Neuronal stem cell (in vitro differentiated cells): Measurements from ENCODE around the gene DDX1.

Experiments used
- DNase-seq: peaks from one replicate; pipeline ENCODE4 v3.0.0-alpha.2; 2013; ENCODE audit warnings: low spot score
- H2AFZ ChIP-seq: one replicate; pipeline ENCODE4 v1.6.1; 2013; ENCODE audit warnings: mild to moderate bottlenecking, low read length, inconsistent platforms
- H2AK5ac ChIP-seq: 2 replicates; pipeline ENCODE4 v1.6.1; 2013; ENCODE audit warnings: low read depth, mild to moderate bottlenecking, inconsistent platforms, low read length, moderate library complexity, mixed read lengths
- H2BK120ac ChIP-seq: 2 replicates; pipeline ENCODE4 v1.6.1; 2013; ENCODE audit warnings: low read depth, mild to moderate bottlenecking, inconsistent platforms, low read length, moderate library complexity, mixed read lengths
- H2BK12ac ChIP-seq: one replicate; pipeline ENCODE4 v1.6.1; 2013; ENCODE audit warnings: low read length, inconsistent platforms
- H2BK15ac ChIP-seq: 2 replicates; pipeline ENCODE4 v1.6.1; 2013; ENCODE audit warnings: mild to moderate bottlenecking, low read length, inconsistent platforms, mixed read lengths
- H2BK5ac ChIP-seq: one replicate; pipeline ENCODE4 v1.6.1; 2013; ENCODE audit warnings: inconsistent platforms, mild to moderate bottlenecking, low read length, moderate library complexity
- H3K14ac ChIP-seq: one replicate; pipeline ENCODE4 v1.6.1; 2013; ENCODE audit warnings: low read length, inconsistent platforms
- H3K18ac ChIP-seq: 2 replicates; pipeline ENCODE4 v1.6.1; 2013; ENCODE audit warnings: low read length, inconsistent platforms
- H3K23ac ChIP-seq: 2 replicates; pipeline ENCODE4 v1.6.1; 2013; ENCODE audit warnings: low read depth, mild to moderate bottlenecking, mixed read lengths, low read length, inconsistent platforms; ENCODE audit not compliant: poor library complexity
- H3K27ac ChIP-seq: replicated peaks from 3 replicates; pipeline ENCODE4 v1.5.1; 2013; ENCODE audit warnings: low read length, inconsistent platforms
- H3K27me3 ChIP-seq, 3 experiments: 2 replicates each; pipeline ENCODE4 v1.6.1; 2013; ENCODE audit warnings: low read length in 3 of 3, mild to moderate bottlenecking in 2 of 3, inconsistent platforms in 1 of 3, low read depth in 1 of 3, mixed read lengths in 1 of 3, moderate library complexity in 1 of 3; ENCODE audit not compliant: control insufficient read depth in 3 of 3, insufficient read depth in 3 of 3
- H3K36me3 ChIP-seq, 2 donors: replicated peaks in 1 of 2; 2 replicates each; pipeline ENCODE4 v1.6.1; 2013; ENCODE audit warnings: low read length in 2 of 2; ENCODE audit not compliant: control insufficient read depth in 2 of 2, insufficient read depth in 2 of 2
- H3K4ac ChIP-seq: 2 replicates; pipeline ENCODE4 v1.6.1; 2013; ENCODE audit warnings: inconsistent platforms, mild to moderate bottlenecking, low read length, moderate library complexity
- H3K4me1 ChIP-seq, 2 donors: 1 replicate in 1 of 2; 2 replicates in 1 of 2; pipeline ENCODE4 v1.6.1; 2013; ENCODE audit warnings: low read length in 2 of 2, low read depth in 1 of 2; ENCODE audit not compliant: control insufficient read depth in 2 of 2, insufficient read depth in 1 of 2
- H3K4me2 ChIP-seq: one replicate; pipeline ENCODE4 v1.6.1; 2013; ENCODE audit warnings: mild to moderate bottlenecking, low read length, inconsistent platforms; ENCODE audit not compliant: insufficient read depth, poor library complexity, severe bottlenecking
- H3K4me3 ChIP-seq, 2 donors: 2 replicates each; pipeline ENCODE4 v1.5.1; 2013; ENCODE audit warnings: low read length in 2 of 2, mild to moderate bottlenecking in 2 of 2, inconsistent platforms in 1 of 2, moderate library complexity in 1 of 2
- H3K79me1 ChIP-seq: one replicate; pipeline ENCODE4 v1.6.1; 2013; ENCODE audit warnings: low read depth, mild to moderate bottlenecking, inconsistent platforms, low read length, moderate library complexity
- H3K9ac ChIP-seq: one replicate; pipeline ENCODE4 v1.6.1; 2013; ENCODE audit warnings: mild to moderate bottlenecking, low read depth, low read length, inconsistent platforms; ENCODE audit not compliant: poor library complexity
- H3K9me3 ChIP-seq, 2 donors: replicated peaks in 1 of 2; 2 replicates each; pipeline versions ENCODE3 to v1.6.1; 2013; ENCODE audit warnings: low read length in 2 of 2, mild to moderate bottlenecking in 2 of 2, inconsistent platforms in 1 of 2, low read depth in 1 of 2, mixed read lengths in 1 of 2, moderate library complexity in 1 of 2; ENCODE audit not compliant: control insufficient read depth in 2 of 2, insufficient read depth in 1 of 2
- H4K8ac ChIP-seq: one replicate; pipeline ENCODE4 v1.6.1; 2013; ENCODE audit warnings: low read depth, mild to moderate bottlenecking, inconsistent platforms, low read length, moderate library complexity
- H4K91ac ChIP-seq: one replicate; pipeline ENCODE4 v1.6.1; 2013; ENCODE audit warnings: low read length, low read depth, mild to moderate bottlenecking, inconsistent platforms; ENCODE audit not compliant: poor library complexity
- WGBS, 2 donors: extraction: QIAGEN DNeasy Blood & Tissue Kit; methylation state at CpG; one replicate each; pipeline ENCODE4 v1.1.7; 2013; ENCODE audit warnings: missing lambda C conversion rate in 2 of 2, mixed read lengths in 1 of 2; ENCODE audit not compliant: insufficient read length in 2 of 2, insufficient replicate concordance in 1 of 2; ENCODE audit errors: extremely low coverage in 2 of 2; 5-methylcytosine and 5-hydroxymethylcytosine counted together

DDX1 gene

DNA sequence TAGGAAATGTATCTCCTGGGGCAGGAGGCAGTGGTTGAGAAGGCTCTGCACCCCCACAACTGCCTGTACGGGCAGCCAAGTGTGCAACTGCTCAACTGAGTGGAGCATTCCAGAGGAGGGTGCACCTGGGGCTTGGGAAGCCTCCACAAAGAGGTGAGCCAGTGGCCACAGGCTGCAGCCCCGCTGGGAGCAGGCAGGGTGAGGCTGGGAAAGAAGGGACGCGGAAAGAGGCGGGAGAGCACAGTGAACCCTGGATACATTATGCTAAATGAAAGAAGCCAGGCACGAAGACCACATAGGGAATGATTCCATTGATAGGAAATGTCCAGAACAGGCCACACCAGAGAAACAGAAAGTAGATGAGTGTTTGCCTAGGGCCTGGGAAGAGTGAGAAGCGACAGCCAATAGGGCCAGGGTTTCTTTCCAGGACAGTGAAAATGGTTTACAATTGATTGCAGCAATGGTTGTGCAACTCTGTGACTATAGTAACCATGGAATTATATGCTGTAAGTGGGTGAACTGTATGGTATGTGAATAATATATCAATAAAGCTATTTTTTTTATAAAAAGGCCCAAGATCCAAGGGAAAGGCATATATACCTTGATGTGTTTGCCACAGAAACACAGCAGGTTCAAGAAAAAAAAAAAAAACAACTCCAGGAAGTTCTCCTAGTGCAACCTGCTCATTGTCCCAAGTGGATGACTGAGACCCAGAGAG is 82.4 kb downstream of the DDX1 start:
- no peak overlapping the region for H2AK5ac ChIP-seq
- no peaks in the 10 kb centered on the region for H3K79me1 ChIP-seq
- no peaks in the 10 kb centered on the region for H3K27me3 ChIP-seq
- H3K18ac ChIP-seq = peak overlapping the region; percentile 69
- peaks cover 0 to 3% of the 10 kb centered on the region in 2 donors for H3K9me3 ChIP-seq
- no peak overlapping the region for H3K27ac ChIP-seq
- peak overlapping the region; percentile 32 for H2AFZ ChIP-seq
- no peak for DNase-seq
- no peak overlapping the region for H3K4me3 ChIP-seq
- no peak overlapping the region for H2BK120ac ChIP-seq
- H2BK15ac ChIP-seq = no peak overlapping the region
- peaks cover under 1 to 17% of the 10 kb centered on the region in 2 donors for H3K4me1 ChIP-seq
- no peak overlapping the region for H3K9ac ChIP-seq
- no CpG with 5 or more reads among the region's 7 CpGs for WGBS, 2 donors
- no peak overlapping the region for H4K91ac ChIP-seq
- H4K8ac ChIP-seq = no peak overlapping the region
- no peak overlapping the region for H3K23ac ChIP-seq
- H2BK5ac ChIP-seq = no peak overlapping the region
- H3K36me3 ChIP-seq = no peaks in the 10 kb centered on the region
- no peak overlapping the region for H3K14ac ChIP-seq
- H3K4ac ChIP-seq = no peak overlapping the region
- H3K4me2 ChIP-seq = no peak overlapping the region
- H2BK12ac ChIP-seq = no peak overlapping the region

DNA sequence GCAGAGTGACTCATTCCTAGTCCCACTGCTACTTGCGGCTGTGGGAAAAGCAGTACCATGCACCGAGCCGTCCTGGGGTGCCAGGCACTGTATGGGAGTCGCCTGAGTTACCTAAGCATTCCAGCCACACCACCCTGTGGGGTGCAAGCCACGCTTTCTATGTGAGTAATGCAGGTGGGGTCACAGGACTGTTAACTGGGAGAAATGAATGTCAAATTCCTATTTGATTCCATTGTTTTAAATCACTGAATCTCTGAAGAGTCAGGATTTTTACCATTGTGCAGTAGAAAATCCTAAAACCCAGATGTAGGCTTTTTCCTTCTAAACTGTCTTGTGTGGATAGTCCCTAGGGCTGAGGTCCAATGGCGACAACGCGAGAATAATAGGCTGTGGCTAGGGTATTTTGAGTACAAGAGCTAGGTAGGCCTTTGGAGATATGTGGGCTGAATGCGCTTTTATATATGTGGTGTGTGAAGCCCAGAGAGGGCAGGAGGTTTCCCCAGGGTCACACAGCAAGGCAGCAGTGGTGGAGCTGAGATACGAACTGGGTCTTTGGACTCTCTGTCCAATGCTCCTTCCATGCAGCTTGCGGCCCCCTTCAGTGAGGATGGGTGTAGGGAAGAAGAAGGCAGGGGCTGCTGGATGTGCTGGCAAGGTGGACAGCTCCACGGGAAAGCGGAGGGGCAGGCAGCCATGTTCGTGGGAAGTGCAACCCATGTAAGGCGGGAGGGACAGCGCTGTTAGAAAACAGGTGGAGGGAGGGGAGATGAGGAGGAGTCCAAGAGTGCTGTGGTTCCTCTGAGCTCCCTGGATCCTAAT is 83.2 kb downstream of the DDX1 start:
- no CpG with 5 or more reads among the region's 16 CpGs for WGBS, 2 donors
- Histone ChIP-seq H3K23ac (no peak overlapping the region), H3K4me3 (no peak overlapping the region), H2BK5ac (no peak overlapping the region), H3K9me3 (peaks cover 5% of the 10 kb centered on the region in 2 donors), H3K9ac (no peak overlapping the region), H2AFZ (no peak overlapping the region), H3K4ac (no peak overlapping the region), H3K4me1 (peaks cover 0 to 17% of the 10 kb centered on the region in 2 donors), H3K27ac (no peak overlapping the region), H2AK5ac (no peak overlapping the region), H3K14ac (no peak overlapping the region), H3K36me3 (no peaks in the 10 kb centered on the region), H2BK120ac (no peak overlapping the region), H4K91ac (no peak overlapping the region), H3K27me3 (no peaks in the 10 kb centered on the region), H3K79me1 (no peaks in the 10 kb centered on the region), H2BK15ac (peak overlapping the region; percentile 22), H2BK12ac (no peak overlapping the region), H3K4me2 (no peak overlapping the region), H4K8ac (no peak overlapping the region), H3K18ac (peak overlapping the region; percentile 39)
- DNase-seq = no peak

GRCh38 chr2:15675456-15676195 is 84.0 kb downstream of the DDX1 start:
- no peak overlapping the region for H2AK5ac ChIP-seq
- H3K9ac ChIP-seq = no peak overlapping the region
- no peak overlapping the region for H3K23ac ChIP-seq
- no peak overlapping the region for H2BK5ac ChIP-seq
- peaks cover 5% of the 10 kb centered on the region in 2 donors for H3K9me3 ChIP-seq
- H3K4me3 ChIP-seq = no peak overlapping the region
- no peak overlapping the region for H4K8ac ChIP-seq
- no peak for DNase-seq
- H2BK15ac ChIP-seq = peak overlapping the region; percentile 22
- H3K4me2 ChIP-seq = no peak overlapping the region
- no CpG with 5 or more reads among the region's 10 CpGs for WGBS, 2 donors
- H3K27me3 ChIP-seq = no peaks in the 10 kb centered on the region
- no peak overlapping the region for H3K14ac ChIP-seq
- H3K4me1 ChIP-seq = peaks cover 0 to 17% of the 10 kb centered on the region in 2 donors
- no peak overlapping the region for H2BK120ac ChIP-seq
- H3K27ac ChIP-seq = no peak overlapping the region
- no peak overlapping the region for H2BK12ac ChIP-seq
- H3K79me1 ChIP-seq = no peaks in the 10 kb centered on the region
- no peak overlapping the region for H3K4ac ChIP-seq
- no peak overlapping the region for H4K91ac ChIP-seq
- H3K36me3 ChIP-seq = no peaks in the 10 kb centered on the region
- H2AFZ ChIP-seq = no peak overlapping the region
- H3K18ac ChIP-seq = peak overlapping the region; percentile 39
